Heart left ventricle (tissue), 16 donors: Measurements from ENCODE around the gene SLIT3. TPM values are rescaled to one million over a fixed set of nuclear protein-coding genes. Genes with fewer than 3 reads are reported as not detected.

Experiments used
- ATAC-seq, 4 donors: fragments of 200-7000 bp; cut with Tn5 transposase; one replicate each; pipeline ENCODE4 v1.9.1; 2020 to 2022; ENCODE audit warnings: moderate library complexity in 4 of 4, mild to moderate bottlenecking in 3 of 4, moderate number of reproducible peaks in 1 of 4
- DNase-seq, 5 donors: peaks; one replicate each; pipeline ENCODE4 v3.0.0-alpha.2; 2020
- H3K27ac ChIP-seq, 12 donors: fragments of 200-600 bp; sonication (generic) in 4 of 12; one replicate each; pipeline versions ENCODE4 v1.5.0 to v1.8.0; 2016 to 2022; ENCODE audit warnings: mild to moderate bottlenecking in 2 of 12
- H3K27me3 ChIP-seq, 9 donors: fragments of 200-600 bp; sonication (generic) in 2 of 9; one replicate each; pipeline versions ENCODE4 v1.5.1 to v1.8.0; 2016 to 2022; ENCODE audit warnings: mild to moderate bottlenecking in 3 of 9
- H3K36me3 ChIP-seq, 9 donors: fragments of 200-600 bp; sonication (generic) in 2 of 9; one replicate each; pipeline versions ENCODE4 v1.5.0 to v1.8.0; 2018 to 2022; ENCODE audit warnings: mild to moderate bottlenecking in 2 of 9
- H3K4me1 ChIP-seq, 12 donors: fragments of 200-600 bp; sonication (generic) in 4 of 12; one replicate each; pipeline versions ENCODE4 v1.5.0 to v1.8.0; 2016 to 2022; ENCODE audit warnings: mild to moderate bottlenecking in 3 of 12
- H3K4me3 ChIP-seq, 12 donors: fragments of 200-600 bp; sonication (generic) in 4 of 12; one replicate each; pipeline versions ENCODE4 v1.5.0 to v1.8.0; 2017 to 2022; ENCODE audit warnings: mild to moderate bottlenecking in 9 of 12, moderate library complexity in 4 of 12
- H3K9me3 ChIP-seq, 12 donors: fragments of 200-600 bp; sonication (generic) in 4 of 12; one replicate each; pipeline versions ENCODE4 v1.5.0 to v1.8.0; 2016 to 2022; ENCODE audit warnings: mild to moderate bottlenecking in 1 of 12
- CTCF ChIP-seq, 12 donors: fragments of 200-600 bp; sonication (generic) in 4 of 12; IDR thresholded peaks; one replicate each; pipeline versions ENCODE4 v1.5.0 to v1.8.0; 2018 to 2022; ENCODE audit warnings: antibody characterized with exemption in 12 of 12, mild to moderate bottlenecking in 5 of 12
- POLR2A ChIP-seq, 2 donors: fragments of 450-650 bp; IDR thresholded peaks; one replicate each; pipeline ENCODE4 v1.6.1; 2017; ENCODE audit warnings: antibody characterized with exemption in 2 of 2, mild to moderate bottlenecking in 2 of 2, moderate library complexity in 2 of 2
- WGBS, 4 donors: extraction: QIAGEN DNeasy Blood & Tissue Kit in 2 of 4; methylation state at CpG; one replicate each; pipeline versions ENCODE4 v1.1.5 to v1.1.7; 2013 to 2018; 5-methylcytosine and 5-hydroxymethylcytosine counted together
- intact Hi-C, 10 donors: fragments of 100-400 bp; cut with DNase I; formaldehyde crosslinking; loops; one replicate each; pipeline versions ENCODE4 v1.11.1 to v1.14.2; 2022
- polyA plus RNA-seq, 2 donors: library from polyadenylated mRNA; stranded (reverse); fragments of 200-250 nt; gene quantifications; one replicate each; pipeline ENCODE4 v1.2.3, GENCODE V29; 2013
- total RNA-seq, 9 donors: library from RNA; depleted of rRNA in 2 of 9; stranded (reverse); fragments of >200 nt in 2 of 9; fragmentation: NEBNext Ultra II Directional in 3 of 9; extraction: Animal tissue kit (Norgen Biotek cat#: 25700) in 3 of 9; gene quantifications; one replicate each; pipeline versions ENCODE4 v1.1.0 to v1.2.4, GENCODE V29; 2016 to 2023
- donor health status: ischemic (EF 13 %, LVEDD 7.1; RV severe dilation, severe dysfunction).
- donor health status: healthy with polysubstance abuse.
- donor health status: DM: no; HTN: yes; CAD: no.
- donor health status: DM: no; HTN: no; CAD: no.
- donor health status: ischemic (EF 25% LVEDD 6.9; RV normal size, moderate dysfunction).
- donor health status: ischemic (EF 25% LVEDD 5.7; RV mildly dilated, moderate dysfunction).
- donor health status: healthy.
- donor health status: DM: yes; HTN: yes; CAD: no.
- donor health status: ischemic (EF 35%, LVEDD 5.7; RV mildly dilated, moderate dysfunction).
- donor health status: nonischemic (EF 11% LVEDD 7.7; RV severe dilation, severe dysfunction).
- donor health status: DM: yes; HTN: yes; CAD: no.
- donor health status: PGD.
- donor health status: ischemic (EF 29% LVEDD 5.4; RV normal size, mild dysfunction).
- donor health status: nonischemic (EF 23%, LVEDD 6.1; RV moderate dilation, normal function).

Gene SLIT3
- total and polyA plus RNA-seq, 11 donors = 2.3 to 40.3 (median 14.4) TPM

- DNase-seq (no peak), ATAC-seq (no peak)
- WGBS, 4 donors = 76 to 80% (median 79%) methylated on average over 7 of the region's 7 CpGs
- TF ChIP-seq POLR2A (IDR thresholded peaks at IDR 0.05) = no peak
- TF ChIP-seq CTCF (IDR thresholded peaks at IDR 0.05) = no peak
- H3K4me1 ChIP-seq = peaks cover 0 to 26% (median 0%) of the 10 kb centered on the region in 12 donors
- no peaks in the 10 kb centered on the region for H3K36me3 ChIP-seq
- H3K9me3 ChIP-seq = peaks cover 0 to 8% (median 0%) of the 10 kb centered on the region in 12 donors
- no peak overlapping the region for H3K27ac ChIP-seq
- H3K4me3 ChIP-seq = no peak overlapping the region
- H3K27me3 ChIP-seq = no peaks in the 10 kb centered on the region
- intact Hi-C loops = no loop called here
Observed at GRCh38 chr5:169094586-169095409, 206.1 kb downstream of the SLIT3 start.

GRCh38 chr5:169091396-169091980 lies 209.5 kb downstream of the SLIT3 start:
- 58 to 63% (median 60%) methylated on average over 5 to 9 of the region's 9 CpGs for WGBS, 4 donors
- DNase-seq (peak in 1 of 5 donors; percentile 31), ATAC-seq (peak in 2 of 4 donors; percentile 43 to 81)
- no peaks in the 10 kb centered on the region for H3K36me3 ChIP-seq
- TF ChIP-seq CTCF (IDR thresholded peaks at IDR 0.05) = no peak
- TF ChIP-seq POLR2A (IDR thresholded peaks at IDR 0.05) = no peak
- no peak overlapping the region for H3K27ac ChIP-seq
- intact Hi-C loops = no loop called here
- H3K27me3 ChIP-seq = no peaks in the 10 kb centered on the region
- H3K4me1 ChIP-seq = no peaks in the 10 kb centered on the region
- no peak overlapping the region for H3K4me3 ChIP-seq
- peaks cover 0 to 8% (median 0%) of the 10 kb centered on the region in 12 donors for H3K9me3 ChIP-seq

- no peak for DNase-seq
- Histone ChIP-seq H3K36me3 (no peaks in the 10 kb centered on the region), H3K27me3 (no peaks in the 10 kb centered on the region), H3K9me3 (peaks cover 0 to 8% (median 0%) of the 10 kb centered on the region in 12 donors), H3K4me3 (no peak overlapping the region), H3K27ac (no peak overlapping the region), H3K4me1 (no peaks in the 10 kb centered on the region)
- no peak for ATAC-seq
- WGBS, 4 donors = 85 to 98% (median 91%) methylated on average over 3 of the region's 3 CpGs
- TF ChIP-seq POLR2A (IDR thresholded peaks at IDR 0.05) = no peak
- TF ChIP-seq CTCF (IDR thresholded peaks at IDR 0.05) = no peak
- intact Hi-C loops = no loop called here
Observed at GRCh38 chr5:169089343-169089742, 211.6 kb downstream of the SLIT3 start.

- H3K36me3 ChIP-seq = no peaks in the 10 kb centered on the region
- H3K4me3 ChIP-seq = no peak overlapping the region
- H3K9me3 ChIP-seq = peaks cover 0 to 8% (median 0%) of the 10 kb centered on the region in 12 donors
- no peak for DNase-seq
- no peak overlapping the region for H3K27ac ChIP-seq
- H3K27me3 ChIP-seq = no peaks in the 10 kb centered on the region
- no peak for ATAC-seq
- no peaks in the 10 kb centered on the region for H3K4me1 ChIP-seq
- intact Hi-C loops = no loop called here
- TF ChIP-seq CTCF (IDR thresholded peaks at IDR 0.05) (no peak), POLR2A (IDR thresholded peaks at IDR 0.05) (no peak)
- 84 to 90% (median 87%) methylated on average over 11 of the region's 11 CpGs for whole genome bisulfite sequencing, 4 donors
Observed at GRCh38 chr5:169088028-169088725, 212.8 kb downstream of the SLIT3 start.
